ENCODE results near the gene TOP1.

DNA sequence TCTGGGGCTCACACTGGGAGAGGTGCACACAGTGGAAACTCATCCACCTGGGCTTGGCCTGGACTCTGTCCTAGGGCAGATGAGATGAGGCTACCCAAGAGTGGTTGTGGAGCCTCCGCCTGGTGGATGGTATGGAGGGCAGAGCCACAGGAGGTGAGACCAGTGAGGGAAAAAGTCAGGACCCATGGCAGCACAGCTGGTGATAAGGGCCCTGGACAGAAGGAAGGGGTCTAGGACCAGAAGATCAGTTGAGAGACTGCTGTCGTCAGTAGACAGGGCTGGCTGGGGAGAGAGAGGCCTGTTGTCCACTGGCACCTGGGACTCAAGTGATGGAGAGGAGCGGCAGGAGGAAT lies 138.5 kb downstream of the TOP1 start:
- TF ChIP-seq ZNF658 (tag by site-specific recombination; IDR thresholded peaks at IDR 0.05) (no peak), ZNF701 (tag by site-specific recombination; IDR thresholded peaks at IDR 0.05) (no peak), ZNF510 (tag by site-specific recombination; IDR thresholded peaks at IDR 0.05; ENCODE audit: insufficient replicate concordance) (no peak), ZNF140 (tag by site-specific recombination; IDR thresholded peaks at IDR 0.05) (no peak), ZNF555 (tag by site-specific recombination; conservative IDR thresholded peaks at IDR 0.05) (no peak), ZNF768 (tag by site-specific recombination; IDR thresholded peaks at IDR 0.05) (no peak)
- TF ChIP-seq, protein P1, sequence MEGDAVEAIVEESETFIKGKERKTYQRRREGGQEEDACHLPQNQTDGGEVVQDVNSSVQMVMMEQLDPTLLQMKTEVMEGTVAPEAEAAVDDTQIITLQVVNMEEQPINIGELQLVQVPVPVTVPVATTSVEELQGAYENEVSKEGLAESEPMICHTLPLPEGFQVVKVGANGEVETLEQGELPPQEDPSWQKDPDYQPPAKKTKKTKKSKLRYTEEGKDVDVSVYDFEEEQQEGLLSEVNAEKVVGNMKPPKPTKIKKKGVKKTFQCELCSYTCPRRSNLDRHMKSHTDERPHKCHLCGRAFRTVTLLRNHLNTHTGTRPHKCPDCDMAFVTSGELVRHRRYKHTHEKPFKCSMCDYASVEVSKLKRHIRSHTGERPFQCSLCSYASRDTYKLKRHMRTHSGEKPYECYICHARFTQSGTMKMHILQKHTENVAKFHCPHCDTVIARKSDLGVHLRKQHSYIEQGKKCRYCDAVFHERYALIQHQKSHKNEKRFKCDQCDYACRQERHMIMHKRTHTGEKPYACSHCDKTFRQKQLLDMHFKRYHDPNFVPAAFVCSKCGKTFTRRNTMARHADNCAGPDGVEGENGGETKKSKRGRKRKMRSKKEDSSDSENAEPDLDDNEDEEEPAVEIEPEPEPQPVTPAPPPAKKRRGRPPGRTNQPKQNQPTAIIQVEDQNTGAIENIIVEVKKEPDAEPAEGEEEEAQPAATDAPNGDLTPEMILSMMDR (tag by site-specific recombination; IDR thresholded peaks at IDR 0.05): no peak

Data from HEK293 (cell line).